Keratinocyte (primary cell): Measurements from ENCODE around the gene UNC5A.

ENCODE experiments used
- CTCF ChIP-seq, 3 experiments: IDR thresholded peaks in 1 of 3; conservative IDR thresholded peaks in 1 of 3; optimal IDR thresholded peaks in 1 of 3; 2 replicates in 2 of 3; 3 replicates in 1 of 3; pipeline versions ENCODE3 to v1.5.1; 2011; ENCODE audit warnings: low read length in 3 of 3, mild to moderate bottlenecking in 3 of 3, moderate library complexity in 2 of 3, control low read depth in 1 of 3, inconsistent platforms in 1 of 3; ENCODE audit not compliant: insufficient read depth in 2 of 3; ENCODE audit errors: extremely low read depth in 1 of 3
- EZH2 ChIP-seq: IDR thresholded peaks from one replicate; pipeline ENCODE4 v1.6.1; 2012; ENCODE audit warnings: inconsistent platforms, mild to moderate bottlenecking, low read length, moderate library complexity

- no peak for TF ChIP-seq CTCF (optimal IDR thresholded peaks at IDR 0.05 in 1 of 3, IDR thresholded peaks at IDR 0.05 in 1 of 3, conservative IDR thresholded peaks at IDR 0.05 in 1 of 3; ENCODE audit: extremely low read depth in 1 of 3, insufficient read depth in 2 of 3, low read length in 3 of 3)
- no peak for TF ChIP-seq EZH2
Observed at GRCh38 chr5:176790941-176791340, 19.4 kb upstream of the UNC5A start.
